Small intestine (tissue), 7 donors: ENCODE data around the gene C1QTNF8. TPM values are rescaled to one million over a fixed set of nuclear protein-coding genes. Genes with fewer than 3 reads are reported as not detected.

Source experiments
- DNase-seq, 2 donors: peaks; one replicate each; pipeline versions ENCODE4 v3.0.0 to v3.0.0-alpha.2; 2013
- FAIRE-seq: peaks from 2 replicates; lab custom pipeline; 2012; peaks lifted over from hg19 to GRCh38; lab: Jason Lieb, UNC
- H3K27ac ChIP-seq, 3 donors: one replicate each; pipeline ENCODE4 v1.5.1; 2013; ENCODE audit warnings: low read length in 2 of 3, mild to moderate bottlenecking in 2 of 3, control low read depth in 1 of 3, inconsistent platforms in 1 of 3, low read depth in 1 of 3, moderate library complexity in 1 of 3
- H3K27me3 ChIP-seq, 3 donors: one replicate each; pipeline ENCODE4 v1.6.1; 2013; ENCODE audit warnings: low read length in 3 of 3, inconsistent platforms in 1 of 3; ENCODE audit not compliant: control insufficient read depth in 3 of 3, insufficient read depth in 3 of 3
- H3K36me3 ChIP-seq, 3 donors: one replicate each; pipeline ENCODE4 v1.6.1; 2013; ENCODE audit warnings: low read length in 3 of 3, inconsistent platforms in 1 of 3, low read depth in 1 of 3, mild to moderate bottlenecking in 1 of 3, moderate library complexity in 1 of 3; ENCODE audit not compliant: control insufficient read depth in 3 of 3, insufficient read depth in 2 of 3
- H3K4me1 ChIP-seq, 3 donors: one replicate each; pipeline ENCODE4 v1.6.1; 2013; ENCODE audit warnings: low read length in 2 of 3, inconsistent platforms in 1 of 3, low read depth in 1 of 3, mild to moderate bottlenecking in 1 of 3, moderate library complexity in 1 of 3; ENCODE audit not compliant: control insufficient read depth in 3 of 3, insufficient read depth in 2 of 3
- H3K4me3 ChIP-seq, 3 donors: one replicate each; pipeline ENCODE4 v1.5.1; 2013; ENCODE audit warnings: low read length in 3 of 3, control low read depth in 1 of 3, inconsistent platforms in 1 of 3, low read depth in 1 of 3, mild to moderate bottlenecking in 1 of 3, moderate library complexity in 1 of 3
- H3K9me3 ChIP-seq, 2 donors: one replicate each; pipeline ENCODE4 v1.6.1; 2013; ENCODE audit warnings: low read depth in 1 of 2, low read length in 1 of 2; ENCODE audit not compliant: control insufficient read depth in 2 of 2, insufficient read depth in 1 of 2
- WGBS, 3 donors: extraction: QIAGEN DNeasy Blood & Tissue Kit; methylation state at CpG; one replicate each; pipeline ENCODE4 v1.1.7; 2013; 5-methylcytosine and 5-hydroxymethylcytosine counted together
- polyA plus RNA-seq, 4 donors: library from polyadenylated mRNA; stranded (reverse) in 3 of 4; unstranded in 1 of 4; fragments of 200-250 nt in 3 of 4; fragments of 120-200 nt in 1 of 4; gene quantifications; one replicate each; pipeline versions ENCODE4 v1.2.1 to v1.2.3, GENCODE V29; 2013
- donor health status: healthy with polysubstance abuse.
- donor health status: control.
- donor health status: control.
- donor health status: Bipolar disorder and iron deficiency.
- donor health status: healthy.

The C1QTNF8 gene
- polyA plus RNA-seq, 4 donors, result 0.07 TPM; not detected in 3

- DNase-seq (no peak), FAIRE-seq (no peak)
- Histone ChIP-seq H3K4me3 (no peak overlapping the region), H3K4me1 (peaks cover 0 to 9% (median 0%) of the 10 kb centered on the region in 3 donors), H3K9me3 (peaks cover 0 to 30% of the 10 kb centered on the region in 2 donors), H3K27me3 (peaks cover 2 to 14% (median 7%) of the 10 kb centered on the region in 3 donors), H3K36me3 (no peaks in the 10 kb centered on the region), H3K27ac (no peak overlapping the region)
- WGBS, 3 donors, result 55 to 72% (median 71%) methylated on average over 20 to 22 of the region's 22 CpGs
These were observed 14.2 kb downstream of the C1QTNF8 start for GRCh38 chr16:1081734-1082265.

GRCh38 chr16:1080801-1081733 lies 15.0 kb downstream of the C1QTNF8 start:
- DNase-seq (no peak), FAIRE-seq (no peak)
- Histone ChIP-seq H3K27me3 (peaks cover 2 to 15% (median 7%) of the 10 kb centered on the region in 3 donors), H3K4me3 (no peak overlapping the region), H3K27ac (no peak overlapping the region), H3K9me3 (peaks cover 0 to 23% of the 10 kb centered on the region in 2 donors), H3K4me1 (peaks cover 0 to 9% (median 0%) of the 10 kb centered on the region in 3 donors), H3K36me3 (no peaks in the 10 kb centered on the region)
- WGBS, 3 donors, result 46 to 64% (median 51%) methylated on average over 41 to 42 of the region's 42 CpGs

GRCh38 chr16:1079786-1080525 lies 16.1 kb downstream of the C1QTNF8 start:
- Histone ChIP-seq H3K36me3 (no peaks in the 10 kb centered on the region), H3K27ac (no peak overlapping the region), H3K9me3 (peaks cover 0 to 14% of the 10 kb centered on the region in 2 donors), H3K4me3 (no peak overlapping the region), H3K27me3 (peaks cover 2 to 15% (median 4%) of the 10 kb centered on the region in 3 donors), H3K4me1 (peaks cover 0 to 9% (median 0%) of the 10 kb centered on the region in 3 donors)
- DNase-seq (no peak), FAIRE-seq (no peak)
- 82 to 90% (median 88%) methylated on average over 45 of the region's 45 CpGs for WGBS, 3 donors

GRCh38 chr16:1079341-1079740 lies 16.7 kb downstream of the C1QTNF8 start:
- 95 to 98% (median 96%) methylated on average over 39 to 43 of the region's 43 CpGs for WGBS, 3 donors
- Histone ChIP-seq H3K27ac (no peak overlapping the region), H3K4me1 (peaks cover 0 to 9% (median 0%) of the 10 kb centered on the region in 3 donors), H3K4me3 (no peak overlapping the region), H3K27me3 (peaks cover 2 to 15% (median 4%) of the 10 kb centered on the region in 3 donors), H3K36me3 (no peaks in the 10 kb centered on the region), H3K9me3 (peaks cover 0 to 7% of the 10 kb centered on the region in 2 donors)
- no peak for FAIRE-seq
- DNase-seq, result no peak

GRCh38 chr16:1078579-1079021 lies 17.4 kb downstream of the C1QTNF8 start:
- Histone ChIP-seq H3K4me1 (peaks cover 0 to 9% (median 0%) of the 10 kb centered on the region in 3 donors), H3K9me3 (peaks cover 0 to under 1% of the 10 kb centered on the region in 2 donors), H3K36me3 (no peaks in the 10 kb centered on the region), H3K4me3 (peak overlapping the region in 1 of 3 donors; percentile 23), H3K27ac (peak overlapping the region in 1 of 3 donors; percentile 33), H3K27me3 (peaks cover 2 to 22% (median 4%) of the 10 kb centered on the region in 3 donors)
- no peak for FAIRE-seq
- DNase-seq, result peak; percentile 76 to 79
- 6 to 35% (median 34%) methylated on average over 24 to 28 of the region's 28 CpGs for WGBS, 3 donors

- FAIRE-seq (no peak), DNase-seq (no peak)
- H3K4me1 ChIP-seq, result peaks cover 0 to 9% (median 0%) of the 10 kb centered on the region in 3 donors
- peak overlapping the region in 1 of 3 donors; percentile 23 for H3K4me3 ChIP-seq
- no peaks in the 10 kb centered on the region for H3K36me3 ChIP-seq
- WGBS, 3 donors, result 33 to 61% (median 40%) methylated on average over 26 to 36 of the region's 36 CpGs
- H3K9me3 ChIP-seq, result no peaks in the 10 kb centered on the region
- H3K27me3 ChIP-seq, result peaks cover 4 to 27% (median 6%) of the 10 kb centered on the region in 3 donors
- peak overlapping the region in 1 of 3 donors; percentile 33 for H3K27ac ChIP-seq
These were observed 18.0 kb downstream of the C1QTNF8 start for GRCh38 chr16:1077877-1078578.

- Histone ChIP-seq H3K9me3 (no peaks in the 10 kb centered on the region), H3K27me3 (peaks cover 4 to 34% (median 14%) of the 10 kb centered on the region in 3 donors), H3K36me3 (no peaks in the 10 kb centered on the region), H3K27ac (no peak overlapping the region), H3K4me1 (peaks cover 0 to 9% (median 0%) of the 10 kb centered on the region in 3 donors), H3K4me3 (no peak overlapping the region)
- FAIRE-seq (no peak), DNase-seq (no peak)
- WGBS, 3 donors, result 31 to 38% (median 32%) methylated on average over 16 of the region's 16 CpGs
These were observed 19.1 kb downstream of the C1QTNF8 start for GRCh38 chr16:1076801-1077576.
